ENCODE results near the gene PRSS2.
"Not testable (repeated sequence)": the region's sequence is repeated elsewhere in the genome, so short reads cannot be mapped to it uniquely, and the experiment has no call there.

- not testable (repeated sequence) for TF ChIP-seq CTCF (conservative IDR thresholded peaks at IDR 0.05 in 1 of 2, IDR thresholded peaks at IDR 0.05 in 1 of 2; ENCODE audit: extremely low read depth in 1 of 2, insufficient read depth in 1 of 2, low read depth in 1 of 2, low read length in 2 of 2); EZH2 (IDR thresholded peaks at IDR 0.05; ENCODE audit: borderline replicate concordance, low read length)
These were observed 9.2 kb upstream of the PRSS2 start for GRCh38 chr7:142761606-142762005.
